ENCODE results near the gene SORCS3.

The SORCS3 gene

GRCh38 chr10:104925232-104925851 is 284.3 kb downstream of the SORCS3 start:
- no peak for DNase-seq

- DNase-seq, result no peak
These were observed 287.6 kb downstream of the SORCS3 start for GRCh38 chr10:104928734-104929133.

GRCh38 chr10:104931612-104932134 is 290.6 kb downstream of the SORCS3 start:
- no peak for DNase-seq

- no peak for DNase-seq
These were observed 294.6 kb downstream of the SORCS3 start for GRCh38 chr10:104935656-104936055.

GRCh38 chr10:104937567-104937966 is 296.5 kb downstream of the SORCS3 start:
- peak; percentile 75 for DNase-seq

GRCh38 chr10:104938031-104938430 is 296.9 kb downstream of the SORCS3 start:
- DNase-seq, result no peak

- no peak for DNase-seq
These were observed 300.6 kb downstream of the SORCS3 start for GRCh38 chr10:104941662-104942061.

- no peak for DNase-seq
These were observed 306.2 kb downstream of the SORCS3 start for GRCh38 chr10:104947314-104947713.

- peak; percentile 44 for DNase-seq
These were observed 316.2 kb downstream of the SORCS3 start for GRCh38 chr10:104957178-104957841.

GRCh38 chr10:104966563-104967297 is 325.6 kb downstream of the SORCS3 start:
- DNase-seq, result no peak

GRCh38 chr10:104980368-104980767 is 339.3 kb downstream of the SORCS3 start:
- DNase-seq, result no peak

GRCh38 chr10:104981995-104982394 is 340.9 kb downstream of the SORCS3 start:
- no peak for DNase-seq

GRCh38 chr10:104988686-104989085 is 347.6 kb downstream of the SORCS3 start:
- DNase-seq, result no peak

GRCh38 chr10:104989880-104990279 is 348.8 kb downstream of the SORCS3 start:
- no peak for DNase-seq

- no peak for DNase-seq
These were observed 352.0 kb downstream of the SORCS3 start for GRCh38 chr10:104993085-104993484.

- no peak for DNase-seq
These were observed 360.2 kb downstream of the SORCS3 start for GRCh38 chr10:105001269-105001668.

- no peak for DNase-seq
These were observed 369.5 kb downstream of the SORCS3 start for GRCh38 chr10:105010411-105011121.

GRCh38 chr10:105017116-105017515 is 376.0 kb downstream of the SORCS3 start:
- DNase-seq, result no peak

- DNase-seq, result no peak
These were observed 376.6 kb downstream of the SORCS3 start for GRCh38 chr10:105017691-105018090.

GRCh38 chr10:105023211-105024111 is 382.4 kb downstream of the SORCS3 start:
- no peak for DNase-seq

- no peak for DNase-seq
These were observed 383.1 kb downstream of the SORCS3 start for GRCh38 chr10:105024184-105024583.

GRCh38 chr10:105025092-105025491 is 384.0 kb downstream of the SORCS3 start:
- DNase-seq, result no peak

Data from COR-L47 (cell line).